ENCODE results near the gene FGFR3.
A peak's percentile ranks its signal among the peaks of the same experiment; 100 is the strongest.

Gene FGFR3

DNA sequence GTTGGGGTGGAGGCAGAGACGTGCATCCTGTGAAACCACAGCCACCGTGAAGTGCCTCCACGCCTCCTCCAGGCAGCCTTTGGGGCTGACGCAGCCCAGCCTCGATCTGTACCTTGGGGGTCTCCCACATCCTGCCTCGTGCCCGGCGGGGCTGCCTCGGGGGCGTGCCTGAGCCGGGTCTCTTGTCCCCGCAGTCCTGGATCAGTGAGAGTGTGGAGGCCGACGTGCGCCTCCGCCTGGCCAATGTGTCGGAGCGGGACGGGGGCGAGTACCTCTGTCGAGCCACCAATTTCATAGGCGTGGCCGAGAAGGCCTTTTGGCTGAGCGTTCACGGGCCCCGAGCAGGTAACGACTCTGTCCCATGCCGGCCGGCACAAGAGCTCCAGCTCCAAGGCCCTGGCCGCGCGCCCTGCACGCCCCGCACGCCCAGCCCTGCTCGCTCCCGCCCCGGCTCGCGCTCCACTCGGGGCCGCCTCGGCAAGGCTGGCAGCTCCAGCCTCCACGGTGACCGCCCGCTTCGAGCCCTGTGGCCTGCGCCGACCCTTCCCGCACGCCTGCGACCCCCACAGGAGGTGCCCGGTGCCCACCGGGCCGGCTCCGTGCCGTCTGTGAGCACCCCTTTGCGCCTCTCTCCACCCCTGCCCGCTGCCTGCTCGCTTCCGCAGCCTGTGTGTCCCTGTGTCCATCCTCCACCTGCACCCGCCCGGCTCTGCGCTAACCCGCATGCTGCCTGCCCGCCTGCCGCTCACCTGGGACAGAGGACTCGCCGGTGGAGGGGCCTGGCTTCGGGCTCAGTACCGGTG, 9.8 kb downstream of the FGFR3 start:
- DNase-seq (ENCODE audit: low read depth in 3 of 3) = no peak

DNA sequence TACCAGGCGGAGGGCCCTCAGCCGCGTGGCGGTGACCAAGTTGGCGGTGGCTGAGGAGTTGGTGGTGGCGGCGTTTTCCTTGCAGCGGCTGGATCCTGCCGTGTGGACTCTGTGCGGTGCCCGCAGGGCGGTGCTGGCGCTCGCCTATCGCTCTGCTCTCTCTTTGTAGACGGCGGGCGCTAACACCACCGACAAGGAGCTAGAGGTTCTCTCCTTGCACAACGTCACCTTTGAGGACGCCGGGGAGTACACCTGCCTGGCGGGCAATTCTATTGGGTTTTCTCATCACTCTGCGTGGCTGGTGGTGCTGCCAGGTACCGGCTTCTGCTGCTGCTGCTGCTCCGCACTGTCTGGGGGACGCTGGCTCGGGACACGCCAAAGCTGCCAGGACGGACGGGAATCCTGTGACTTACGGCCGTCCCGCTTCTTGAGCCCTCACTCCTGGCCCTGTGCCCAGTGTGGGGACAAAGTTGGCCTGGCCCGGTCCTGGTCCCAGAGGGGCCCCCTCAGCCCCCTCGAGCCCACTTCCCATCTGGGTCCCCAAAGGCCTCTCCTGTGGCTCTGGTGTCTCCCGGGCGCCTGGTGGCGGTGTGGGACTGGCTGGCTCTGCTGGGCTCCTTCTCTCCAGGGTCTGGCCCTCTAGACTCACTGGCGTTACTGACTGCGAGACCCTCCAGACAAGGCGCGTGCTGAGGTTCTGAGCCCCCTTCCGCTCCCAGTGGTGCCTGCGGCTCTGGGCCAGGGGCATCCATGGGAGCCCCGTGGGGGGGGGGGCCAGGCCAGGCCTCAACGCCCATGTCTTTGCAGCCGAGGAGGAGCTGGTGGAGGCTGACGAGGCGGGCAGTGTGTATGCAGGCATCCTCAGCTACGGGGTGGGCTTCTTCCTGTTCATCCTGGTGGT, 10.7 kb downstream of the FGFR3 start:
- no peak for DNase-seq (ENCODE audit: low read depth in 3 of 3)

DNA sequence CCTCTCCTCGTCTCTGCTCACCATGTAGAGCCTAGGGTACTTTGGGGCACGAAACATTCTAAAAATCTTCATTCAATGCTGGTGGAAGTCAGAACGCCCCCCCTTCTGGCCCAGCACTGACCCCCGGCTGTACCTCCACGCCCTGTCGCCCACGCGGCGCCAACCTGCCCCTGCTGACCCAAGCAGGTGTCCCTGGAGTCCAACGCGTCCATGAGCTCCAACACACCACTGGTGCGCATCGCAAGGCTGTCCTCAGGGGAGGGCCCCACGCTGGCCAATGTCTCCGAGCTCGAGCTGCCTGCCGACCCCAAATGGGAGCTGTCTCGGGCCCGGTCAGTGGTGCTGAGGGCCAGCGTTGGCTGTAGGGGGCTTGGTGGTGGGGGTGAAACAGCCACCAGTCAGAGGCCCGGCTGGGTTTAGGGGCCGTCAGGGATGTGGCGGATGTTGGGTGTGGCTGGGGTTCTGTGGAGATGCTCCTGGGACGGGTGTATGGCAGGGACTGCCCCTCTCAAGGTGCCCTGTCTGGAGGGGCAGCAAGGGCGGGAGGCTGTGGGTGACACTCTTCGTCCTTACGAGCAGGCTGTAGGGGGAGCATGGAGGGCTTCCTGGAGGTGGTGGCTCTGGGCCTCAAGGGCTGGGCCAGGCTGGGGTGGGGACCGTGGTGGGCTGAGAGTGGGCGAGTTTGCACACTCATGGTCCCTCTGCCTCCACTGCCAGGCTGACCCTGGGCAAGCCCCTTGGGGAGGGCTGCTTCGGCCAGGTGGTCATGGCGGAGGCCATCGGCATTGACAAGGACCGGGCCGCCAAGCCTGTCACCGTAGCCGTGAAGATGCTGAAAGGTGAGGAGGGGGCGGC, 11.8 kb downstream of the FGFR3 start:
- no peak for DNase-seq (ENCODE audit: low read depth in 3 of 3)

DNA sequence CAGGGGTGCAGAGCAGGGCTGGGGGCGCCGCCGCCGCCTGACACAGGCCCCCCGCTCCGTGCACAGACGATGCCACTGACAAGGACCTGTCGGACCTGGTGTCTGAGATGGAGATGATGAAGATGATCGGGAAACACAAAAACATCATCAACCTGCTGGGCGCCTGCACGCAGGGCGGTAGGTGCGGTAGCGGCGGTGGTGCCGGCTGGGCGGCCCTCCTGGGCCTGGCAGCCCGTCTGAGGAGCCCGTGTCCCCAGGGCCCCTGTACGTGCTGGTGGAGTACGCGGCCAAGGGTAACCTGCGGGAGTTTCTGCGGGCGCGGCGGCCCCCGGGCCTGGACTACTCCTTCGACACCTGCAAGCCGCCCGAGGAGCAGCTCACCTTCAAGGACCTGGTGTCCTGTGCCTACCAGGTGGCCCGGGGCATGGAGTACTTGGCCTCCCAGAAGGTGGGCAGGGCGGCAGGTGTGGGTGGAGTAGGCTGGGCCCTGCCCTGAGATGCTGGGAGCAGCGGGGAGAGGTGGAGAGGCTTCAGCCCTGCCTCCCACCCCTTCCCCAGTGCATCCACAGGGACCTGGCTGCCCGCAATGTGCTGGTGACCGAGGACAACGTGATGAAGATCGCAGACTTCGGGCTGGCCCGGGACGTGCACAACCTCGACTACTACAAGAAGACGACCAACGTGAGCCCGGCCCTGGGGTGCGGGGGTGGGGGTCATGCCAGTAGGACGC, 12.6 kb downstream of the FGFR3 start:
- DNase-seq (ENCODE audit: low read depth in 3 of 3) = no peak

DNA sequence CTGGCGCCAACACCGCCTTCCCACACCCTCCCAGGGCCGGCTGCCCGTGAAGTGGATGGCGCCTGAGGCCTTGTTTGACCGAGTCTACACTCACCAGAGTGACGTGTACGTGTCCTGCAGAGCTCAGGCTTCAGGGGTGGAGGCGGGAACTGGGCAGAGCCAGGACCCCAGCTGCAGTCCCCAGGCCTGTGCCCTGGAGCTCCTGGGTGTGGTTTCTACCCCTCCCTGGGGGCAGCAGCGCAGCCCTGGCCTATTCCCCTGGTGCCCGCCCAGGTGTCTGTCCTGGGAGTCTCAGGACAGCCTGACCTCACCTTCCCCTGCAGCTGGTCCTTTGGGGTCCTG, 13.1 kb downstream of the FGFR3 start:
- DNase-seq (ENCODE audit: low read depth in 3 of 3) = no peak

DNA sequence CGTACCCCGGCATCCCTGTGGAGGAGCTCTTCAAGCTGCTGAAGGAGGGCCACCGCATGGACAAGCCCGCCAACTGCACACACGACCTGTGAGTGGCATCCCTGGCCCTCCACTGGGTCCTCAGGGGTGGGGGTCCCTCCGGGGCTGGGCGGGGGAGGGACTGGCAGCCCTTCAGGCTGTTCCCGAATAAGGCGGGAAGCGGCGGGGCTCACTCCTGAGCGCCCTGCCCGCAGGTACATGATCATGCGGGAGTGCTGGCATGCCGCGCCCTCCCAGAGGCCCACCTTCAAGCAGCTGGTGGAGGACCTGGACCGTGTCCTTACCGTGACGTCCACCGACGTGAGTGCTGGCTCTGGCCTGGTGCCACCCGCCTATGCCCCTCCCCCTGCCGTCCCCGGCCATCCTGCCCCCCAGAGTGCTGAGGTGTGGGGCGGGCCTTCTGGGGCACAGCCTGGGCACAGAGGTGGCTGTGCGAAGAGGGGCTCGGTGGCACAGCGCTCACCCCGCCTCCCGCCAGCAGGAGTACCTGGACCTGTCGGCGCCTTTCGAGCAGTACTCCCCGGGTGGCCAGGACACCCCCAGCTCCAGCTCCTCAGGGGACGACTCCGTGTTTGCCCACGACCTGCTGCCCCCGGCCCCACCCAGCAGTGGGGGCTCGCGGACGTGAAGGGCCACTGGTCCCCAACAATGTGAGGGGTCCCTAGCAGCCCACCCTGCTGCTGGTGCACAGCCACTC, 13.7 kb downstream of the FGFR3 start:
- no peak for DNase-seq (ENCODE audit: low read depth in 3 of 3)

DNA sequence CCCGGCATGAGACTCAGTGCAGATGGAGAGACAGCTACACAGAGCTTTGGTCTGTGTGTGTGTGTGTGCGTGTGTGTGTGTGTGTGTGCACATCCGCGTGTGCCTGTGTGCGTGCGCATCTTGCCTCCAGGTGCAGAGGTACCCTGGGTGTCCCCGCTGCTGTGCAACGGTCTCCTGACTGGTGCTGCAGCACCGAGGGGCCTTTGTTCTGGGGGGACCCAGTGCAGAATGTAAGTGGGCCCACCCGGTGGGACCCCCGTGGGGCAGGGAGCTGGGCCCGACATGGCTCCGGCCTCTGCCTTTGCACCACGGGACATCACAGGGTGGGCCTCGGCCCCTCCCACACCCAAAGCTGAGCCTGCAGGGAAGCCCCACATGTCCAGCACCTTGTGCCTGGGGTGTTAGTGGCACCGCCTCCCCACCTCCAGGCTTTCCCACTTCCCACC, 14.3 kb downstream of the FGFR3 start:
- no peak for DNase-seq (ENCODE audit: low read depth in 3 of 3)

DNA sequence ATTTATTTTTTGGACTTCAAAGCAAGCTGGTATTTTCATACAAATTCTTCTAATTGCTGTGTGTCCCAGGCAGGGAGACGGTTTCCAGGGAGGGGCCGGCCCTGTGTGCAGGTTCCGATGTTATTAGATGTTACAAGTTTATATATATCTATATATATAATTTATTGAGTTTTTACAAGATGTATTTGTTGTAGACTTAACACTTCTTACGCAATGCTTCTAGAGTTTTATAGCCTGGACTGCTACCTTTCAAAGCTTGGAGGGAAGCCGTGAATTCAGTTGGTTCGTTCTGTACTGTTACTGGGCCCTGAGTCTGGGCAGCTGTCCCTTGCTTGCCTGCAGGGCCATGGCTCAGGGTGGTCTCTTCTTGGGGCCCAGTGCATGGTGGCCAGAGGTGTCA, 15.3 kb downstream of the FGFR3 start:
- no peak for DNase-seq (ENCODE audit: low read depth in 3 of 3)

DNA sequence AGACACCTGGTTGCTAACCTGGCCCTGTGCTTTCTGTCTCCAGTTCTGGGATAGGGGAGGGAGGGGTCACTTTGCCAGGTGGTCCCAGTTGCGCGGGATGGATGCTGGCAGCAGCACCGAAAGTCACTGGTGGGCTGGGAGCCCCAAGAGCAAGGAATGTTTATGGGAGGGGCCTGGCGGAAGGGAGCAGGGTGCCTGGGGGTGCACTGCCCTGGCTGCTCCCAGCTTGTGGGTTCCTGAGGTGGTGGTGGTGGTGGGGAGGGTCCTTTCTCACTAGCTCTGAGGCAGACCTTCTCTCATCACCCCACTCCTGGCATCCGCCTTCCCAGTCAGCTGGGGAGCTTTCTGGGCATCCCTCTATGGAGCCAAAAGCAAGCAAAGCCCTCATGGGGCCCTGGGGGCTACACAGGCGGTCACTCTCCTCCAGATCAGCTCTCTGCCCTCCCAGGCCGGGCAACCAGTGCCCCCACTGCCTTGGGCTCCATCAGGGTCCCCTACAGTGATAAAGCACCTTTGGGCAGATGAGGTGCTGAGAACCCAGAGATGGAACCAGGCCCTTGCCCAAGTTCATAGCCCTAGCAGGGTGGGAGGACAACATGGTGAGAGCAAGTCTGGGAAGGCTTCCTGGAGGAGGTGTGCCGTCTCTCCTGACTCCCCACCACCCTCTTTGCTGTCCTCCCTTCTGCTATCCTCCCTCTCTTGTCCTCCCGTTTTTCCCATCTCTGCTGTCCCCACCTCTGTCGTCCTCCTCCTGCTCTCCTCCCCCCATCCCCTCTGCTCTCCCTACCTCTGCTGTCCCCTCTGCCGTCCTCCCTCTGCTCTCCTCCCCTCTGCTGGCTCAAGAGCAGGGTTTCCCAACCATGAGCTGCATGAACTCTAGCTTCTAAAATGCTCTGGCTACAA, 16.0 kb downstream of the FGFR3 start:
- DNase-seq (ENCODE audit: low read depth in 3 of 3) = no peak

DNA sequence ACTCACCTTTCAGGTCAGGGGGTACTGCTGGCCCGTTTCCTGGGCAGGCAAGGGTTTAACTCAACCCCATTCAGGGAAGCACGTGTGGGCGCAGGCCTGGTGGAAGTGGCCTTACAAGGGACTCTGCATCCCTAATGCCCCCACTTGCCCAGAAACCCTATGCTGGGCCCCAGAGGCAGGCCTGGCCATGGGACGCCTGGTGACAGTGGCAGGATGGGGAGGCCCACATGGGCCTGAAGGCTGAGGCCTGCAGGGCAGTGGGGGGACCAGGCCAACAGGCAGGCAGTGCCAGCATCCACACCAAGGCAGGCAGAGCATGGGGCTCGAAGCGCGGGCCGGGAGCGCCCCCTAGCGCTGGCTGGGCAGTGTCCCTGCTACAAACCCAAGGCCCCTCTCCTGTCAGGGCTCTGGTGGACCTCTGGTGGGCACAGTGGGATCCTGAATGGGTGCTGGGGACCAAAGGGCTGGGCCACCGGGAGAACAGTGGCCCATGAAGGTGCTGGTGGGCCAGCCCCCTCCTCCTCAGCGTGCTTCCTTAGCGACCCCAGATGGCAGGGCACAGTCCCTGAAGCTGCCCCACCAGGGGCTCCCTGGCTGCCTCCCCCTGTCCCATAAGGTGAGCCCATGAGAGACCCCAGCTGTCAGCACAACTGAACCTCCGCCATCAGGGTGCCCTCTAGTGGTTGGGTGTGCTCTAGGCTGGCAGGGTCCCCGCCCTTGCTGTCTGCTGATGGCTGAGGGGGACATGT, 16.8 kb downstream of the FGFR3 start:
- peak; percentile 18 to 67 (median 46) for DNase-seq (ENCODE audit: low read depth in 3 of 3)

DNA sequence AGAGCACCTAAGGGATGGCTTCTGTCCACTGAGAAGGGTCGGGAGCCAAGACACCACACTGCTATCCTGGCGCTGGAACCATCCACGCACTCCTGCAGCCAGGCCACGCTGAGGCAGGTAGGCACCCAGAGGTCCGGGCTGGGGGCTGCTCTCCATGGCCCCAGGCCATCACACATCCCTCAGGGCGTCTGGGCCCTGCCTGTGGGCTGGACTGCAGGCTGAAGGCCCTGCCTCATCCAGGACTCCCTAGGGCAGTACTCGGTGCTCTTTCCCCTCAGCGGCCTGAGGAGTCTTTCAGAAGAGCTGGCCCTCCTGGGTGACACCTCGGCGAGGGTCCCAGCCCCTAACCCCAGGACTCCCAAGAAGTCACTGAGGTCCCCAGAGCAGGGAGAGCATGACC, 17.7 kb downstream of the FGFR3 start:
- no peak for DNase-seq (ENCODE audit: low read depth in 3 of 3)

DNA sequence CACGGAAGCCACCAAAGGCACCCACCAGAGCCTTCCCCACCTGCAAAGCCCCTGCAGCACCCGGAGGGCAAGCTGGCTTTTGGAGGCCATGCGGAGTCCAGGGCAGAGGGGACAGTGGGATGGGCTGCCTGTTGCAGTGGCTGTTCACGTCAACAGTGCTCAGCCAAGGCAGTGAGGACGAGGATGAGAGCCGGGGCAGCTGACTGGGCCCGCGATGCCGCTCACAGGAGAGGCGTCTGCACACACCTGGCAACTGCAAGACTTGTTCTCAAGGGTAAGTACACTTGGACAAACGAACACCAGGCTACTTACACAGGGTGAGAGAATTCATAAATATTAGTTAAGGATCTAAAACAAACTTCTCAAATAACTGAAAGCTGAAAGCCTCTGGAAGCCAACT, 19.6 kb downstream of the FGFR3 start:
- DNase-seq (ENCODE audit: low read depth in 3 of 3) = no peak

DNA sequence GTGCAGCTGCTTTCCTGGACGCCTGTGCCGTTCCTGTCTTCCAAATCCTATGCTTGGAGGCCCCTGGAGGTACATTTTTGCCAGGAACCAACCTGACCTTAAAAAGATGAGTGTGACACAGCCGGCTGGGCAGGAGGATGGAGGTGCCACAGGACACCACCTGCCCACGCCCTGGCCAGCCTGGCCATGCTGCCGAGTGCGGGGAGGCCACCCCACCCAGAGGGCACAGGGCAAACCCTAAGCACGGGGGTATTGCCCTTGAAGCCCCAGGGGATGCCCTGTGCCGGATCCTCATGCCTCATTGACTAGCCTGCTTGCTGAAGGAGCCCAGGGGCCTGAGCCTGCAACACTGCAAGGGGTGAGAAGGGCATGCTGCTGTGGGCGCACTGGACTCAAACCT, 20.1 kb downstream of the FGFR3 start:
- no peak for DNase-seq (ENCODE audit: low read depth in 3 of 3)

DNA sequence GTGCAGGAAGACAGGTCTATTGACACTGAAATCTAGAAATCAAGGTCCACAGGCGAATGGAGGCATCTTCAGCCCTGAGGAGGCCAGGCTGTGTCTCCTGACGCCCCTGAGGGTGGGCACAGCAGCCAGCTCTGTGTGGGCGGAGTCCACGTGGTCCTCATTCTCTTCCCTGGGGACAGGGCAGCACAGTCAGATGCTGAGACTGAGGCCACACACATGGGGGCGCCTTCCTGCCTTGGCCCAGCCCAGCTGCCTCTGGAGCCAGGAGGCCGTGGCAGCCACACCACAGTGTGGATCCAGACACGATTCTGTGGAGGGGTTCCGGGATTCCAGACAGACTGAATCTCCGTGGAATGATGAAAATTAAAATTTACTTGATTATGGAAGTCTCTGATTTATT, 20.8 kb downstream of the FGFR3 start:
- DNase-seq (ENCODE audit: low read depth in 3 of 3) = no peak

DNA sequence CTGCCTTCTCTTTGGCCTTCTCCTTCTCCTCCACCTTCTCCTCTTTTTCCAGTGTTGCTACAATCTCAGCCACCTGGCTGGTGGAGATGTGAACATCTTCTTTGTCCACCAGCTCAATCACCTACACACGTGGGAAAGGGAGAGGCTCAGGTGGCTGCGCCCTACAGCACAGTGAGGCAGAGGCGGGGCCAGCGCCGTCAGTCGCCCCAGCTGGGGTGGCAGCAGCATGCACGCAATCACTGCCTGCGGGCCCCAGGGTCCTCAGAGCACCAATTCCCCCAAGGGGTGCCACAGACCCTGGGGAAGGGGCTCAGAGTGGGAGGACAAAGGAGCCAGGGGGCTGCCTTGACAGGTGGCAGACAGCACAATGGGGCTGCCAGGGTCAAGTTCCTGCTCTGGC, 21.4 kb downstream of the FGFR3 start:
- DNase-seq (ENCODE audit: low read depth in 3 of 3) = no peak

DNA sequence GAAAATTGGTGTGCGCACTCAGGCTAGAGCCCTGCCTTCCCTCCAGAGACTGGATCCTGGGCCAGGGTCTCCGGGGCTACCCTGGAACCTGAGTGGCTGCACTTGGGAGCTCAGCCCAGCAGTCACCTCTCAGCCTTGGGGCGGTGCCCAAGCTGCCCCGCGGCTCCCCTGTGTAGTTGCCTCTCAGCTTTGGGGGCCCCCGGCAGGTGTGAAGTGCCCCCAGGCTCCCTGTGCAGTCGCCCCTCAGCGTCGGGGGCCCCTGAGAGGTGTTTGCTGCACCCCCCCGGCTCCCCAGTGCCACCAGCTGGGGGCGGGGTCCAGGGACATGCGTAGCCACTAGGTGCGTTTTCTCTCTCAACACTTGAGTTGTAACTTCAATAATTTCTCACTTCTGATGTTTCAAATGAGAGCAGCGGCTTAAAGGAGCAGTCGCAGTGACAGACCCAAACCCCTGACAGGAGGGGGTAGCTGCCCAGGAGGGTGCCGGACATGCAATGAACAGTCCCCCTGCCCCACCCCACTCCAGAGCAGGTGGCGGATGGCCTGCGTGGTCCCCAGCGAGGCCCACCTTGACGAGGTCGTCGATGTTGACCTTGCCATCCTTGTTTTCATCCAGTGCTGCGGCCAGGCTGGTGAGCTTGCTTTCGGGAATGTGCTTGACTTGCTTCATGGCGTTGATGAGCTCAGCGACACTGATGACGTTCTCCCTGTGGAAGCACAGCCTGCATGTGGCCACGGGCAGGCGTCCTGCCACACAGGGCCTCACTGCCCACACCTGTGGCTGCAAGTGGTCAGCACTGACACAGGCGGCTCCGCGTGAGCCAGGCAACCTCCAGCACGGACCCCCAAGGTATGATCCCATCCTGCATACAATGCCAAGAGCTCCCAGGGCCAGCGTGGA, 22.3 kb downstream of the FGFR3 start:
- DNase-seq (ENCODE audit: low read depth in 3 of 3) = no peak

DNA sequence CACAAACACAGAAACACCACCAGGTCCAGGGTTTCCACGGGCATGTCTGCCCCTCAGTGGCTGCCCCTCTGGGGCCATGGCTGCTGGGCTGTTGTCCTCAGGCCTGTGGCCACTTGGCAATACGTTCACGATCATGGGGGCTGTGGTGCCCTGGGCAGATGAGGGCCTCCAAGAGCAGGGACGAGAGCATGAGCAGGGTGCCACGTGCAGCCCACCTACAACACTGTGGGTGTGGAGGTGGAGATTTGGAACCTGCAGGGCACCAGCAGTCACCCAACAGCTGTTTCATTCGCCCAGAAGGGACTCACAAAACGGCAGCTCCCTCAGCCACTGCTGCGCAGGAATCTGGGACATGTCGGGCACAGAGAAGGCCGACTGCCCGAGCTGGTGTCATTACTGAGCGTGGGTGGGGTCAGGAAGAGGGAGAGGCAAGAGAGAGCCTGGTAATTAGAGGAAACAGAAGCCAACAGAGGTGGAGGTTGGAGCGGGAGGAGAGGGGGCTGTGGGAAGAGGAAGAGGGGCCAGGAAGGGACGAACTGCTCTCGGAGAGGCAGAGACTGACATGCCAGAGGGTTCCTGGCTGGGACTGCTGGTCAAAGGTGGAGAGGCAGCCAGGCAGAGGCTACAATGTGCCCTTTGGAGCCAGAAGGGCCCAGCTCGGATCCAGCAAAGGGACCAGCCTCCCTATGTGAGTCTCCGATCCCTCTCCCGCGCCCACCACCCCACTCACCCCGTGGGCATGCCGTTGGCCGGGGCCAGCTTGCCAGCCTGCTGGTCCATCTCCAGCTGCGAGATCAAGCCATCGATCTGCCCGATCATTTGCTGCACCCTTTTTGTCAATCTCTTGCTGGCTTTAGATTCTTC, 23.1 kb downstream of the FGFR3 start:
- DNase-seq (ENCODE audit: low read depth in 3 of 3) = no peak

Data from stimulated activated CD4-positive, alpha-beta T cell treated with anti-CD3 and anti-CD28 coated beads, TNF-alpha, amount 100 ng/mL, for 24 hours (primary cell).